Measurements from ENCODE around the gene NTM.

Gene NTM

DNA sequence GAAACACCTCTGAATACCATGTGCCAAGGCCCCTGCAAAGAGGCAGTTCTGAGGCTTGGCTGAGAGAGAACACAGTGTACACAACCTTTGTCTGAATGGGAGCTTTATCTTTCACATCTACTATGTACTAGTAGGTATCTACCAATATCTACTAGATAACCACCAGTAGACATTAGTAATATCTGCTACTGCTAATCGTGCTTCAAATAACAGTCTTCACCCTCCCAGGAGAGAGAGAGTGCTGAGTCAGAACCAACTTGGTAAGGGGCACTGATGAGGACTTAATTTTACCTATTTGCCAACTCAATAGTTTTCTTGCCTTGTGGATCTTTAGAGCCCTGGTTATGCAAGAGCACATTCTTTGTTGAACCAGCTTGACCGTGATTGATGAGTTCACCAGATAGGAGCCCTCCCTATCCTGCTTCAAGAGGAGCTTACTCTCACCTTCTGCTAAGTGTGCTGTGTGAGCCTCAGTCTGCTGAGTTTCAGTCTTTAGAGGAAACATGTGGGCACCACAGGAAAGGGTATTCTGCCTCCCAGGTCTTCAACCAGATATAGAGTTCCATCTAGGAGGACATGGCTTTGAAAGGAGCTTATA lies 967.5 kb downstream of the NTM start:
- no peaks in the 10 kb centered on the region for H3K27me3 Mint-ChIP-seq
- H3K36me3 Mint-ChIP-seq, result no peaks in the 10 kb centered on the region
- H3K4me1 Mint-ChIP-seq, result no peaks in the 10 kb centered on the region
- H3K27ac Mint-ChIP-seq, result no peak overlapping the region
- H3K4me3 Mint-ChIP-seq, result no peak overlapping the region
- no peaks in the 10 kb centered on the region for H3K9me3 Mint-ChIP-seq

DNA sequence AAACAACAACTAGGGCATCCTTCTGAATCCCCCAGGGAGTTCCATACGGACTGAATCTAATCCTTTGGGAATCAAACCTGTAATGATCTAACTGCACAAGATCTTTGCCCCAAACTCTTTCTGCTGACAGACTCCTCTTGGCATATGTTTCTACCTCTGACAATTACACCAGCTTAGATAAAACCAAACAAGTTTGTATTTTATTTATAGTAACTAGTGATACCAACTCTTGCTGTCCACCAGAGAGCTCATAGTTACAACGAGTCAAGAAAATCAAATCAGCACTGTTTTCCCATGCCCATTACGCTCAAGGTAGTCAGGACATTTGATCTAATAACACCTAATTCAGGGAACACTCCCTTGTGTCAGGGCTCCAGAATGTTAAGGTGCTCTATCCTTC lies 972.0 kb downstream of the NTM start:
- H3K4me3 Mint-ChIP-seq, result no peak overlapping the region
- H3K4me1 Mint-ChIP-seq, result no peaks in the 10 kb centered on the region
- H3K27ac Mint-ChIP-seq, result no peak overlapping the region
- H3K36me3 Mint-ChIP-seq, result no peaks in the 10 kb centered on the region
- H3K27me3 Mint-ChIP-seq, result no peaks in the 10 kb centered on the region
- no peaks in the 10 kb centered on the region for H3K9me3 Mint-ChIP-seq

DNA sequence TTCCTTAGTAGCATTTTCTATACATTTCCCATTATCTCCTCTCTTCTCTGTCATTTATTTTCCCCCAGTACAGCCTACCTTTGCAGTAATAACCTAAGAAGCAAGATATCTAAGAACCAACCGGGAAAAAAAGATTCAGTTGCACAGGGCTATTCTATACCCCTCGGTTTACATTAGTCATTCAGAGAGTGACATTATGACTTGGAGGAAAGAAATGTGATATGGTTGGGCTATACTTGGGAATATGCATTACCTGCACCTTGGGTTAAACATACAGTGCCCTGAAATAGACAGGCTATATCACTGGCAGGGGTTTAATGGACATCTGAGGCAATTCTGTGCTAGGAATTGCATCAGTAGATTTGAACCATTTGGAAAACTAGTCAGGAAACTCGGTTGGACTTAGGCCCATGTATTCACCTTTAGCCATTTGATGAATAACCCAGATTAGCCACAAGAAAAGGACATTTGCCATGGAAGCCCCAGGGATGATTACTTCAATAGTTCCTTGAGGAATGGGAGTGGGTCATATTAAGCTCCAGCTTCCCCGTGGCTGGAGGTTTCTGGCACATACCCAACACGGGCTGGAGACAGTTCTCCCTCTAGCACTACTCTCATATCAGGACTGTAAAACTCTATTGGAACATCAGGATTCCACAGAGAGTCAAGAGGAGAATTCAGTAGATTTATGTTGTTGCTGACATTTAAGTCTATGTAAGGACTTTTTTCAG lies 973.2 kb downstream of the NTM start:
- no peak overlapping the region for H3K27ac Mint-ChIP-seq
- H3K9me3 Mint-ChIP-seq, result peaks cover 6% of the 10 kb centered on the region
- no peaks in the 10 kb centered on the region for H3K4me1 Mint-ChIP-seq
- H3K27me3 Mint-ChIP-seq, result peaks cover 1% of the 10 kb centered on the region
- no peaks in the 10 kb centered on the region for H3K36me3 Mint-ChIP-seq
- no peak overlapping the region for H3K4me3 Mint-ChIP-seq

DNA sequence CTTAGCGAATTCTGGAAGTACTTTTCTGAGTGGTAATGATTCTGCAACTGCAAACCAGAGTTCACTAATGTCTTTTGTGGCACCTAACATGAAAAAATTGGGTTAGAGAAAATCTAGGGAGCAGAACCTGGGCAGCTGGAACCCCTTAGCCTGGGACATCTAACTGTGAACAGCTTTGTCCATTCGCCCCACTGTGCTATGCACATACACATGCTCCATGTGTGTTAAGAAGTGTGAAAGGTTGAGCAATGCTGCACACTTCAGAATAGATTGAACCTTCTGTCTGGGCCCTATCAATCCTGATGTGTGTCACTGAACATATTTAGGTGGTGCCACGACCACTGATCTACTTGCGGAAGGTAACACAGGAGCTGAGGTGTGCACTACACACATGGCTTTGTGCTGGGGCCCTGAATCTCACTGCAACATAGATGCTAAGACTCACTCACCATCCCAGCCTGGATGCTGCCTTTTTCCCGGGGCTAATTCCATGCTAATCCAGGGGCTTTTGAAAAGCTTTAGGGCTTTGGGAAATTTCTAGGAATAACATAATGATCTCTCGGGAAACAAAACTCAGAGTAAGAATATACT lies 976.2 kb downstream of the NTM start:
- H3K27me3 Mint-ChIP-seq, result peaks cover 1% of the 10 kb centered on the region
- no peak overlapping the region for H3K27ac Mint-ChIP-seq

DNA sequence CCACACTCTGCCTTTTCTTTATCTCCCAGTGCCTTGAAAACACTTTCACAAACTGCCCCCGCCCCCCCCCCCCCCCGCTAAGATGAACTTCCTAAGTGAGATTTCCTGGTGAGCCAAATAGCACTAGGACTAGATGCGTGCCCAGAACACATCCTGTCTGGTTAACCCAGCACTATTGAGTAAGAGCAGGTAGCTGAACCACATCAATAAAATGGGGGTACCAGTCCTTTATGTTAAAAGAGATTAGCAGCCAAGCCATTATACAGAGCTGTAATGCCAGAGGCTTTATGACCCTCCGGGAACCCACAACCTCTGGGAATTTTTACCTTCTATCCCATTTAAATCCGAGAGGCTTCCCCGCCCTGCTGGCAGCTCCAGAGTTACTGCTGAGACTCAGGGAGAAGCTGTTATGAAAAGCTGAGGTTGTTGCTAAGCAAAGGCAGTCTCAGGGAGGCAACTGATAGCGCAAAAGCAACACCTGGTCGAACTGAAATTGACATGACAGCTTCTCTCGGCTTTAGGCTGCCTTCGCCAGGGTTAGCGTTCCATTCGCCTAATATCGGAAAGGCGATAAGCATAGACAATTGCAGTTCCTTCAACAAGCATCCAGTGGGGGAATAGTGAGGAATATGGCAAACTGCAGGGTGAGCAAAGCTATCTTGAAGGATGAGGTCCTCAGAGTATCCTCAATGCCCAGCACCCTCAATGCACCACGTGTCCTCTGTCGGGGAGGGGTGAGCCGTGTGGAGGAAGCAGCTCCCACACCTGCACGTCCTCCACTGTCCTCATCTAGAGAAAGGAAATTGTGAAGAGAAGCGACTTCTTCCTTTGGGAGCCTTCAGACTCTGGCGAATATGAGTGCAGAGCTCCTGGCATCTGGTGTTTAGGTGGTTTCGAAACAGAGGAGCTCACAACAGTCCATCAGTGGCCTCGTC lies 977.0 kb downstream of the NTM start:
- Mint-ChIP-seq H3K27ac (no peak overlapping the region), H3K4me1 (no peaks in the 10 kb centered on the region), H3K36me3 (no peaks in the 10 kb centered on the region), H3K27me3 (peaks cover 1% of the 10 kb centered on the region), H3K9me3 (peaks cover 6% of the 10 kb centered on the region), H3K4me3 (no peak overlapping the region)

More for the DNA sequence above, 976.2 kb downstream of the NTM start:
- peaks cover 6% of the 10 kb centered on the region for H3K9me3 Mint-ChIP-seq
- no peak overlapping the region for H3K4me3 Mint-ChIP-seq
- no peaks in the 10 kb centered on the region for H3K36me3 Mint-ChIP-seq
- no peaks in the 10 kb centered on the region for H3K4me1 Mint-ChIP-seq

DNA sequence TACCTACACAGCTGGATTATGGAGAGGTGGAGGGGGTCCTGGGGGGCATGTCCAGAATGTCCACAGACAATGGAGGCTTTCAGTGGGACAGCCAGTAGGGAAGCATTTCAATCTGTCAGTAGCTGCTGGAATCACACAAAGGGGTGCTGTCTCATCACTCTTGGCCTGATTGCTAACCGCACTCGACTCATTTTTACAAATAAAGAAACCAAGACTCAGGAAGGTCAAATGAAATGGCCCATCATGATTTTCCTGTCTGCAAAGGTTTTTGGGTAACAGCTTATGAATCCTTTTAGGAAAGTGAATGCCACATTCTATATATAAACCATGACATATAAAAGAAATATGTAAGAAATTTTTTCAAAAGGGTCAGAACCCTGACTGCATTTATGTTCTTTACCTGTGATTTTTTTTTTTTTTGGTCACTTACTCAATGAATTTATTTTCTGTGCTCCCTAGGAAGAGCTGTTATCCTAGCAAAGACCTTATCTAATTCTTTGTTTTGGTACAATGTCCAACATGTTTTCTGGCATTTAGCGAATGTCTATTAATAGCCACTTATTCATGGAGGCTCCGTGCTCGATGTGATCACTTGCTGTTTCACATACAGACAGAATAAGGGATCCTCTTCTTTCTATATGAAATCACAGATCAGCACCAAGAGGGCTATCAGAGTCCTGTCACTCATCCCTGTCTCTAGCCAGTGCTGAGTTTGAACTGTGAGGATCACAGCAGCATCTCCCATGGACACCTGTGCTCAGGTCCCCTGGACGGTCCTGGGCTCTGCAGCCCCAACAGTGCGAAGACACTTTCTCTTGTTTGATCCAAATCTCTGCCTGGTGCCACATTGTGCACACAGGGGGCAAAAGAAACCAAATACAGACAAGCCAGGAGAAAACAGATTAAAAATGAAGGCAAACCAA lies 979.7 kb downstream of the NTM start:
- Mint-ChIP-seq H3K27ac (no peak overlapping the region), H3K4me3 (no peak overlapping the region), H3K27me3 (peaks cover 1% of the 10 kb centered on the region), H3K4me1 (no peaks in the 10 kb centered on the region), H3K9me3 (peaks cover 6% of the 10 kb centered on the region), H3K36me3 (no peaks in the 10 kb centered on the region)

DNA sequence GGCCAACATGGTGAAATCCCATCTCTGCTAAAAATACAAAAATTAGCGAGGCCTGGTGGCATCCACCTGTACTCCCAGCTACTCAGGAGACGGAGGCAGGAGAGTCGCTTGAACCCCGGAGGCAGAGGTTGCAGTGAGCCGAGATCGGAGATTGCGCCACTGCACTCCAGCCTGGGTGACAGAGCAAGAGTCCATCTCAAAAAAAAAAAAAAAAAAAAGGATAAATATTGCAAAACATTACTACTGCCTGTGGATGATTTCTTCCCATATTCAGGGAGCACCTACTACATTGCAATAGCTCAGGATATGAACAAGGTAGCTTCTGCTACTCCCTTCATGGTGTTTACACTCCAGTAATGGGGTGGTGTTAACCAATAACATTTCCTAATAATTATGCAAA lies 980.6 kb downstream of the NTM start:
- Mint-ChIP-seq H3K27ac (no peak overlapping the region), H3K9me3 (peaks cover 6% of the 10 kb centered on the region), H3K27me3 (peaks cover 1% of the 10 kb centered on the region), H3K36me3 (no peaks in the 10 kb centered on the region), H3K4me3 (no peak overlapping the region), H3K4me1 (no peaks in the 10 kb centered on the region)

DNA sequence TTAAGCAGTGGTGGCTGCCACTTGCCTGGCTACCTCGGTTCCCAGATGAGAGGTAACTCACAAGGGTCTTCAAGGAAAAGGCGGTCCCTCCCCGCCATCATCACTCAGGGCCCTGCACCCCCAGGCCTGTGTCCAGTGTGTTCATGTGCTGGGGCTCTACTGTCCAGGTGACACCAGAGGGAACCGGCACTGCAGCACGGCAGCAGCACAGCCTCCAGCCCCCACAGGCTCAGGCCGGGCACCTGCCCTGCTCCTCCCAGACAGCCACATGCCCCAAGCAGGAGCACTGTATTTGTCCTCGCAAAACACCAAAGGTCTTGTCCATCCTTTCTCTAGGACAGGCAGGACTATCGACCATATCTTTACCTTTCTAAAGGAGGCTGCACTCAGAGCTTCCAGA lies 982.1 kb downstream of the NTM start:
- Mint-ChIP-seq H3K36me3 (no peaks in the 10 kb centered on the region), H3K27ac (no peak overlapping the region), H3K4me1 (no peaks in the 10 kb centered on the region), H3K27me3 (peaks cover 1% of the 10 kb centered on the region), H3K4me3 (no peak overlapping the region), H3K9me3 (peaks cover 6% of the 10 kb centered on the region)

DNA sequence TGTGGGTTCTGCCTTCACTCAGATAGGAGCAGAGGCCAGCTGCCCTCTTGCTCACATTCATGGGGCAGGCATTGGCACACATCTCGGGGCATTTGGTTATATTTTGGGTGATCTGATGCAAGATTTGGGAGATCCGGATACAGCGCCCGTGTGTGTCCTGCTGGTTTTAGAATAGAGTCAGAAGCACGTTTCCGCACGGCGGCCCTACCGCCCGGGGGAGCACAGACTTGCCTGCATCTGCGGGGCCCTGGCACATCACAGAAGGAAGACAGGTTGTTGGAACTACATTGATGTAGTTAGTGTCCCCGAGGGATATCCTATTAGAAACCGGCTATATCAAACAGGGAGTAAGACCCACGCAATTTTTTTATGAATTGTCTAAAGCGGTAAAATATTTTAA lies 982.8 kb downstream of the NTM start:
- Mint-ChIP-seq H3K4me1 (no peaks in the 10 kb centered on the region), H3K36me3 (no peaks in the 10 kb centered on the region), H3K9me3 (peaks cover 1% of the 10 kb centered on the region), H3K27ac (no peak overlapping the region), H3K4me3 (no peak overlapping the region), H3K27me3 (no peaks in the 10 kb centered on the region)

DNA sequence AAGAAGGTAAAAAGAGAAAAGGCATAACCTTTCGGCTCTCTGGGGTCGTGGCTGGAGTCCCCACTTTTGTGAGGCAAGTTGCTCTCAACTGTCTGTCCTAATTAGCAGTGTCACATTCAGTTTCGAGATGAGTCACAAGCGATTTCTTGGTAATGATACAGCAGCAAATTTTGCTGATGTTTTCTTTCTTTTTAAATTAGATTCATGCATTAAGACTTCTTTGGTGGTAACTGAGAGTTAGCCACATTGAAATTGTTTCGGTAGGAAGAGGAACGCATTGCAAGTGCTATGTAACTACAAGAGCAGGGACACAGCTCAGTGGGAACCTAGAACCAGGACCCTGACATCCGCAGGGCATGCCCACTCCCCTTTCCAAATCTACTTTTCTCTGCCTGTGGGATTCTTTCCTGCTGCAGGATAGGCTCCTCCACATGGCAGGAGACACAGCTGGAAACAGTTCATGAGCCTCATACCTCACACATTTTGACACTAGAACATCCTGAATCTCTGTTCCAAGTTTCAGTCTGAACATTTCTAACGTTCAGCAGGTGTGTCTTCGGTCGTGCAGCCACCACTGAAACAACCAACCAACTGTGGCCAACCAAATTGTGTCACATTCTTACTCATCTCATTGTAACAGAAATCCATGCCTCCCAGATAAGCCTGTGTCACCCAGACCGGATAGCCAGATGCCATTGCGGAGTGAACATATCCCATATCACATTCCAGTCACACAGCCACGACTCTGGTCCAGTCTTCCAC lies 987.6 kb downstream of the NTM start:
- Mint-ChIP-seq H3K4me1 (no peaks in the 10 kb centered on the region), H3K9me3 (no peaks in the 10 kb centered on the region), H3K4me3 (no peak overlapping the region), H3K27me3 (no peaks in the 10 kb centered on the region), H3K36me3 (no peaks in the 10 kb centered on the region), H3K27ac (no peak overlapping the region)

DNA sequence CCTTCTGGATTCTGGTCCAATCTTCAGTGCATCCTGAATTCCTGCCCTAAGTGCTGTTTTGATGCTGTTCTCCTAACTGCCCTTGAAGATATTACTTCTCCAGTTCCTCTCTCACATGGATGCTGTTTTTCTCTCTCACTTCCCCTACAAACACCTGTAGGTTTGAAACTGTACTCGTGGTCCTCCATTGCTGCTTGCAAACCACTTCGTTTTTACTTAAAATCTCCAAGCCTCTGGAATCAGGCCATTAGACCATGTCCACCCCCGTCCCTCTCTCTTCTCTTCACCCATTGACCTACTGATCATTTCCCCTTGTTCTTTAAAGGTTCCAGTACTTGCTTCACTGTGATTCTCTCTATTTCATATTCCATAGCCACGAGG lies 988.1 kb downstream of the NTM start:
- no peaks in the 10 kb centered on the region for H3K27me3 Mint-ChIP-seq
- no peaks in the 10 kb centered on the region for H3K36me3 Mint-ChIP-seq
- H3K4me3 Mint-ChIP-seq, result no peak overlapping the region
- H3K27ac Mint-ChIP-seq, result no peak overlapping the region
- H3K4me1 Mint-ChIP-seq, result no peaks in the 10 kb centered on the region
- H3K9me3 Mint-ChIP-seq, result peaks cover 2% of the 10 kb centered on the region

DNA sequence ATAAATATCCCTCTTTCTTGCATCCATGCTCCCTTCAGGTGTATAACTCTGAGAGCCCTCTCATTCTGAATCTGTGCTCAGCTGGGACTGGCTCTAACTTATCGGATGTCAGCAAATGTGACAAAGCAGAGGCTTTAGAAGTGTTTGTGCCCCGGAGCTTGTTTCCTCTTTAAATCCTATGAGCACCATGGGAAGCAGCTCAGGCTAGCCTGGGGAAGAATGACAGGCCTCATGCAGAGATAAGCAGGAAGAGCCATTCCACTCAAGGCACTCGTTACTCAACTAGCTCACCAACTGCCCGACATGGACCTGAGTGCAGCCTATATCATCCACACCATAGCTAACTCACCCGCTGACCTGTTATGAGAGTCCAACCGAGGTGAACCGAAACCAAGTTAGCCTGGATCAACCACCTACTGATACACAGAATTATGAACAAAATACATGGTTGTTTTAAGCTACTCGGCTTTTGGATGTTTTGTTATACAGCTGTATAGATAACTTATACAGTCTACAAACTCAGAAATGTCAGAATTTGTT lies 990.7 kb downstream of the NTM start:
- H3K36me3 Mint-ChIP-seq, result no peaks in the 10 kb centered on the region
- H3K4me3 Mint-ChIP-seq, result no peak overlapping the region
- H3K27ac Mint-ChIP-seq, result no peak overlapping the region
- H3K27me3 Mint-ChIP-seq, result no peaks in the 10 kb centered on the region
- no peaks in the 10 kb centered on the region for H3K4me1 Mint-ChIP-seq
- peaks cover 5% of the 10 kb centered on the region for H3K9me3 Mint-ChIP-seq

DNA sequence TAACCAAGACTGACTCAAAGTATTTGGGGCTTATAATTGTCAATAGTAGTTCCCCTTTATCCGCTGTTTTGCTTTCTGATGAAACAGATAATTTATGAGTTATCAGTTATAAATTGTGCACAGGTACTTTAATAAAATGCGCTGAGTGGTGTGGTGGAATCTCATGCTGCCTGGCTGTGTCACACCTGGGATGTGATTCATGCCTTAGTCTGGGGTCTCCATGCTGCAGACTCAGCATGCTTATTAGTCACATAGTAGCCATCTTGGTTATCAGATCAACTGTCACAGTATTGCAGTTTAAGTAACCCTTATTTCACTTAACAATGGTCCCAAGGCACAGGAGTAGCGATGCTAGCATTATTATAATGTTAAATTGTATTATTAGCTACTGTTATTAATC lies 995.2 kb downstream of the NTM start:
- no peaks in the 10 kb centered on the region for H3K4me1 Mint-ChIP-seq
- H3K27me3 Mint-ChIP-seq, result peaks cover 2% of the 10 kb centered on the region
- no peak overlapping the region for H3K27ac Mint-ChIP-seq
- H3K36me3 Mint-ChIP-seq, result no peaks in the 10 kb centered on the region
- peaks cover 5% of the 10 kb centered on the region for H3K9me3 Mint-ChIP-seq
- H3K4me3 Mint-ChIP-seq, result no peak overlapping the region

DNA sequence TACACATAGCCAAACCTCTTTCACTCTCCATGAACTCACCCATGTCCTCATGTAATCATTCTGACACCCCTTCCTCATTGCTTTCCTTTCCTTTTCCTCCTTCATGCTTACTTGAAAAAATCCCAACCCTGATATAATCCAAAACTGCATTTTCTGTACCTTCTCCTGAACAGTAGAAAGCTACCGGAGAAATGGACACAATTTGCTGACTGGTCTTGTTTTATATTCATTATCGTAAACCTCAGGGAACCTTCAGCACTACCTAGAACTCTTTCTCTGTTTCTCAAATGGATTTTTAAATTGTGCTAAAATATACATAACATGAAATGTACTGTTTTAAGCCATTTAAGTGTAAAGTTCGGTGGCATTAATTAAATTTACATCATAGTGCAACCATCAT lies 996.9 kb downstream of the NTM start:
- no peak overlapping the region for H3K27ac Mint-ChIP-seq
- H3K27me3 Mint-ChIP-seq, result peaks cover 2% of the 10 kb centered on the region
- peaks cover 5% of the 10 kb centered on the region for H3K9me3 Mint-ChIP-seq
- no peaks in the 10 kb centered on the region for H3K4me1 Mint-ChIP-seq
- no peaks in the 10 kb centered on the region for H3K36me3 Mint-ChIP-seq
- no peak overlapping the region for H3K4me3 Mint-ChIP-seq
